ENCODE results near the gene RRP1.

DNA sequence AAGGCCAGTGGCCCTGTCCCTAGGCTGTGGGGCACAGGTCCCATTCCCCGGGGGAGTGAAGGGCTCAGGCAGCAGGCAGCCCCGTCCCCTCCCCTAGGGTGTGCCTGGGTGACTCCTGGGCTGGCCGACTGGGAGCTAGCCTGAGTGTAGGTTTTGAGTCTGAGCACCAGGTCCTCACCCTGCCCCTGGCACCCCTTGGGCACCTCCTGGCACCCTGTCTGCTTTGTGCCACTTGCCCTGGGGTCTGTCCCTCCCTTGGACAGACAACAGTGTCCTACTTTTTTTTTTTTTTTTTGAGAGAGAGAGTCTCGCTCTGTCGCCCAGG, 24.2 kb downstream of the RRP1 start:
- TF ChIP-seq POLR2A (IDR thresholded peaks at IDR 0.05) (no peak), EP300 (IDR thresholded peaks at IDR 0.05) (no peak)
- TF ChIP-seq, protein P1, sequence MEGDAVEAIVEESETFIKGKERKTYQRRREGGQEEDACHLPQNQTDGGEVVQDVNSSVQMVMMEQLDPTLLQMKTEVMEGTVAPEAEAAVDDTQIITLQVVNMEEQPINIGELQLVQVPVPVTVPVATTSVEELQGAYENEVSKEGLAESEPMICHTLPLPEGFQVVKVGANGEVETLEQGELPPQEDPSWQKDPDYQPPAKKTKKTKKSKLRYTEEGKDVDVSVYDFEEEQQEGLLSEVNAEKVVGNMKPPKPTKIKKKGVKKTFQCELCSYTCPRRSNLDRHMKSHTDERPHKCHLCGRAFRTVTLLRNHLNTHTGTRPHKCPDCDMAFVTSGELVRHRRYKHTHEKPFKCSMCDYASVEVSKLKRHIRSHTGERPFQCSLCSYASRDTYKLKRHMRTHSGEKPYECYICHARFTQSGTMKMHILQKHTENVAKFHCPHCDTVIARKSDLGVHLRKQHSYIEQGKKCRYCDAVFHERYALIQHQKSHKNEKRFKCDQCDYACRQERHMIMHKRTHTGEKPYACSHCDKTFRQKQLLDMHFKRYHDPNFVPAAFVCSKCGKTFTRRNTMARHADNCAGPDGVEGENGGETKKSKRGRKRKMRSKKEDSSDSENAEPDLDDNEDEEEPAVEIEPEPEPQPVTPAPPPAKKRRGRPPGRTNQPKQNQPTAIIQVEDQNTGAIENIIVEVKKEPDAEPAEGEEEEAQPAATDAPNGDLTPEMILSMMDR (IDR thresholded peaks at IDR 0.05), result no peak

Data from tibial nerve (tissue), 4 donors.